Neutrophil (primary cell): ENCODE results near the gene ITGA3.

Source experiments
- H3K27ac ChIP-seq: fragments of 200-600 bp; sonication (generic); 2 replicates; pipeline ENCODE4 v1.5.1; 2016; ENCODE audit warnings: mild to moderate bottlenecking, moderate library complexity
- H3K27me3 ChIP-seq: fragments of 200-600 bp; sonication (generic); 2 replicates; pipeline ENCODE4 v1.6.0; 2016; ENCODE audit warnings: mild to moderate bottlenecking
- H3K36me3 ChIP-seq: fragments of 200-600 bp; sonication (generic); 2 replicates; pipeline ENCODE4 v1.5.1; 2017
- H3K4me1 ChIP-seq, 2 experiments: fragments of 200-600 bp in 1 of 2; sonication (generic) in 1 of 2; 1 replicate in 1 of 2; 2 replicates in 1 of 2; pipeline versions ENCODE4 v1.5.1 to v1.6.1; 2013 to 2016; ENCODE audit warnings: low read depth in 1 of 2, low read length in 1 of 2, mild to moderate bottlenecking in 1 of 2, moderate library complexity in 1 of 2; ENCODE audit not compliant: control insufficient read depth in 1 of 2, insufficient read depth in 1 of 2
- H3K4me3 ChIP-seq, 2 experiments: fragments of 200-600 bp in 1 of 2; sonication (generic) in 1 of 2; 1 replicate in 1 of 2; 2 replicates in 1 of 2; pipeline ENCODE4 v1.5.1; 2013 to 2016; ENCODE audit warnings: low read depth in 1 of 2, low read length in 1 of 2, mild to moderate bottlenecking in 1 of 2, moderate library complexity in 1 of 2
- H3K9me3 ChIP-seq: fragments of 200-600 bp; sonication (generic); 2 replicates; pipeline ENCODE4 v1.5.1; 2016
- CTCF ChIP-seq: fragments of 200-600 bp; sonication (generic); IDR thresholded peaks from 2 replicates; pipeline ENCODE4 v1.5.1; 2016; ENCODE audit warnings: antibody characterized with exemption

The ITGA3 gene

GRCh38 chr17:50024808-50025207 is 31.1 kb upstream of the ITGA3 start:
- H3K4me1 ChIP-seq: peaks cover 0 to 6% of the 10 kb centered on the region in 2 experiments
- peaks cover 57% of the 10 kb centered on the region for H3K27me3 ChIP-seq
- H3K4me3 ChIP-seq: no peak overlapping the region
- H3K27ac ChIP-seq: no peak overlapping the region
- H3K9me3 ChIP-seq: no peaks in the 10 kb centered on the region
- H3K36me3 ChIP-seq: no peaks in the 10 kb centered on the region
- no peak for TF ChIP-seq CTCF

DNA sequence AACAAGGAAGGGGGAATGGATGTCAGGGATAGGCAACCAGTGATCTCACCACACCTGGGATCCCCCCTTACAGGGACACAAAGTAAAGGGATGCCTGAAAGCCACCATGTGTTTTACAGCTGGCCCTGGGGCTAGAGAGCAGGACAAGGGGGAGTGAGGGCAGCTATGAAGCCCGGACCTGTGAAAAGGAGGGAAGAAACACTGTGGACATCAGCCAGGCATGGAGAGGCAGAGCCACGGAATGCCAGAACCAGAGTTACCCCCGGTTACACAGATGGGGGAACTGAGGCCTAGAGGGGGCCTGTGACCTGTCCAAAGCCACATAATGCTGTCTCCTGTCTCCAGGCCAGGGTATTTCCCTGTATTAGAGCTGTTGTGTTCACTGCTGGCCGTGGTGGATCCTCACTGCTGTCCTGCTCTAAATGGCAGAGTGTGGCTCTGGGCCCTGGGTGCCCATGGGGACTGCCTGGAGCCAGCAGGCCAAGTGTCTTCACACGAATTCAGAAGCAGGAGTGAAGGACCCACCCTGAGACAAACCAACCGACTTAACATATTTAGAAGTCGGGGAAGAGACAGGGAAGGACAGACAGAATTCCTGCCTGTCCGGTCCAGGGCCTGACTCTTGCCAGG is 29.7 kb upstream of the ITGA3 start:
- no peaks in the 10 kb centered on the region for H3K9me3 ChIP-seq
- H3K36me3 ChIP-seq: no peaks in the 10 kb centered on the region
- H3K27me3 ChIP-seq: peaks cover 55% of the 10 kb centered on the region
- TF ChIP-seq CTCF: no peak
- peaks cover 0 to 6% of the 10 kb centered on the region in 2 experiments for H3K4me1 ChIP-seq
- no peak overlapping the region for H3K27ac ChIP-seq
- H3K4me3 ChIP-seq: no peak overlapping the region

- H3K4me1 ChIP-seq: peaks cover 0 to 6% of the 10 kb centered on the region in 2 experiments
- H3K27me3 ChIP-seq: peaks cover 55% of the 10 kb centered on the region
- no peaks in the 10 kb centered on the region for H3K9me3 ChIP-seq
- no peak overlapping the region for H3K27ac ChIP-seq
- peak; percentile 83 for TF ChIP-seq CTCF
- no peaks in the 10 kb centered on the region for H3K36me3 ChIP-seq
- no peak overlapping the region for H3K4me3 ChIP-seq
These were observed 29.1 kb upstream of the ITGA3 start for GRCh38 chr17:50026837-50027171.

- Histone ChIP-seq H3K4me1 (peaks cover 0 to 6% of the 10 kb centered on the region in 2 experiments), H3K9me3 (no peaks in the 10 kb centered on the region), H3K4me3 (no peak overlapping the region), H3K27ac (no peak overlapping the region), H3K27me3 (peaks cover 59% of the 10 kb centered on the region), H3K36me3 (no peaks in the 10 kb centered on the region)
- TF ChIP-seq CTCF: no peak
These were observed 28.6 kb upstream of the ITGA3 start for GRCh38 chr17:50027172-50027880.

DNA sequence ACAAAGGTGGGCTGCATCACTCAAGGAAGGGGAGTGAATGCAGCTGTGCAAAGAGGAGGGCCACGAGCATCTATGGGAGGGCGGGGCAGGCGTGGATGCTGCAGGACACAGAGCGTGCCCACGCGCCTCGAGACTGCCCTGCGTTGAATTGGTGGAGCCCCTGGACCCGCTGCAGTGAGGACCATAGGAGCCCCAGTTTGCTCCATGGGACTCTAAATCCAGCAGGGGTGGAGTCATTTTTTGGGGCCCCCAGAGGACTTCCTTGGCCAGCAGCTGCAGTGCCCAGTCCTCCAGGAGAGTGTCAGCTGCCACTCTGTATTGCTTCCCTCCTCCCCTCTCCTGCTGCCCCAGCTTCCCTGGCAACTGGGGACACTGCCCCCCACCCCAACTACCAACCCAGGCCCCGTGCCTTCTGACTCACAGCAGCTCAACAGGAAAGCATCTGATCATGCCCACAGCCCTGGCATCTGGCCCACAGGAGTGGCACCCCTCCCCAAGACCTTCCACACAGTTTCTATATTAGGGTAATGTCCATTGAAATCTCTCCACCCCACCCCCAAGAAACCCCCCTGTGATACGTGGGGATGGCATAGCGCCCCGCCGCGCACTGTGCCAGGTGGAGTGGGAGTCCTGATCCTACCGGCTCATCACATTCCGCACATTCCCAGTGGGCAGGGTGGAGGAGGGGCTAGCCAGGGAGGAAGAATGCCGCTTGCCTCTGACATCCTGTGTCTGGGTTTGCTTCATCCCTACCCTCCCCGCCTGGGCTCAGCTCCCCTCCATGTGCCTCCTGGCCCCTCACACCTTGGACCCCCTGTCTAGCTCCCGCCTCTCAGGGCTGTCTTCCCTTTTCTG is 27.8 kb upstream of the ITGA3 start:
- H3K4me1 ChIP-seq: peaks cover 0 to 6% of the 10 kb centered on the region in 2 experiments
- no peaks in the 10 kb centered on the region for H3K9me3 ChIP-seq
- H3K4me3 ChIP-seq: no peak overlapping the region
- no peak for TF ChIP-seq CTCF
- peaks cover 59% of the 10 kb centered on the region for H3K27me3 ChIP-seq
- H3K36me3 ChIP-seq: no peaks in the 10 kb centered on the region
- no peak overlapping the region for H3K27ac ChIP-seq
